H54 (cell line): Measurements from ENCODE around the gene NUBP2.

Source experiments
- DNase-seq: peaks from one replicate; pipeline ENCODE4 v3.0.0; 2011; ENCODE audit warnings: low spot score, mixed read lengths; ENCODE audit not compliant: insufficient read length
- FAIRE-seq: peaks from 3 replicates; lab custom pipeline; 2011; peaks lifted over from hg19 to GRCh38; lab: Jason Lieb, UNC
- POLR2A ChIP-seq: IDR thresholded peaks from 2 replicates; pipeline ENCODE4 v1.6.1; 2011; ENCODE audit warnings: low read depth, mild to moderate bottlenecking, low read length

NUBP2 gene

DNA sequence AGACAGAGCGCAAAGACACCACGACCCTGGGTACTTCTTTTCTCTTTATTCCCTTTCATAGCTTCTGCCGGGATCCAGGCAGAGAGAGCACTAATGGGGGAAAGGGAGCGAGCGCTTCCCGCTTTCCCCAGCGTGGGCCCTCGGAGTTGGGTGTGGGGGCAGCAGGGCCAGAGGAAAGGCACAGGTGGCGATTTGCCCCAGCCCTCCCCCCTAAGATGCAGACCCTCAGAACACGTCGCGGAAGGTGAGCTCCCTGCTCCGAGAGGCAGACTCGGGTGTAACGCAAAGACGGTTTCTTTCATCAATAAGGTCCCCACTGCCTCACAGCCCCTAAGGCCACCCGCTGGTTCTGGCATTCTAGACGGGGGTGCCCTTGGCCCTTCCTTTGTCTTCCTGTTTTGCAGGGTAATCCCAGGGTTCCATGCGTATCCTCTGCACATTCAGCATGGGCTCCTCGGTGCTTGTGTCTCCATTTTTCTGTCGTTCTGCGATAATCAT lies 10.8 kb upstream of the NUBP2 start:
- no peak for TF ChIP-seq POLR2A
- FAIRE-seq: no peak
- no peak for DNase-seq

DNA sequence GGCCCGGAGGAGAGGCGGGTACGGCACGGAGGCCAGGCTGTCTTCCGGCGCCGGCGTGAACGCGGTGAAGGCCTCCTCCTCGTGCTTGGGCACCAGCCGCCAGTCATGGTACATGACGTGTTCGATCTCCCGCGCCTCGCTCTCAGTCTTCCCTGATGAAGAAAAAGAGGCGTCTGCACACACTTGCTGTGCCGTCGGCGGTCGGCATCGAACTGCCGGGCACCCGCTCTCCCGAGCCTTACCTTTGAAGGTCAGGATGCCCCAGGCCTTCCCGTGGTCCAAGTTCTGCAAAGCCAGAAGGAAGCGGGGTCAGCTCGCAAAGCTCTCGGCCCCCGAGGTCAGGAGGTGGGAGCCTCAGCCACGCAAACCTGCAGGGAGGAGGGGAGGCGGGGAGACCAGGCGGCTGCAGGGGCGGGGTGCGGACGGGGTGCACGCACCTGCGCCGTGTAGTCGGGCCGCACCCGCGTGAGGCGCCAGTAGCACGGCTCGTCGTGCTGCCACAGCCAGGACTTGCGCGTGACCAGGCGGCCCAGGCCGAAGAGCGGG lies 10.3 kb upstream of the NUBP2 start, which contains the start of gene EME2:
EME2 (plus strand) TSS at position 449 of the 546 bp plus-strand sequence. CDS start 418 bp downstream, outside the sequence.
- FAIRE-seq: no peak

DNA sequence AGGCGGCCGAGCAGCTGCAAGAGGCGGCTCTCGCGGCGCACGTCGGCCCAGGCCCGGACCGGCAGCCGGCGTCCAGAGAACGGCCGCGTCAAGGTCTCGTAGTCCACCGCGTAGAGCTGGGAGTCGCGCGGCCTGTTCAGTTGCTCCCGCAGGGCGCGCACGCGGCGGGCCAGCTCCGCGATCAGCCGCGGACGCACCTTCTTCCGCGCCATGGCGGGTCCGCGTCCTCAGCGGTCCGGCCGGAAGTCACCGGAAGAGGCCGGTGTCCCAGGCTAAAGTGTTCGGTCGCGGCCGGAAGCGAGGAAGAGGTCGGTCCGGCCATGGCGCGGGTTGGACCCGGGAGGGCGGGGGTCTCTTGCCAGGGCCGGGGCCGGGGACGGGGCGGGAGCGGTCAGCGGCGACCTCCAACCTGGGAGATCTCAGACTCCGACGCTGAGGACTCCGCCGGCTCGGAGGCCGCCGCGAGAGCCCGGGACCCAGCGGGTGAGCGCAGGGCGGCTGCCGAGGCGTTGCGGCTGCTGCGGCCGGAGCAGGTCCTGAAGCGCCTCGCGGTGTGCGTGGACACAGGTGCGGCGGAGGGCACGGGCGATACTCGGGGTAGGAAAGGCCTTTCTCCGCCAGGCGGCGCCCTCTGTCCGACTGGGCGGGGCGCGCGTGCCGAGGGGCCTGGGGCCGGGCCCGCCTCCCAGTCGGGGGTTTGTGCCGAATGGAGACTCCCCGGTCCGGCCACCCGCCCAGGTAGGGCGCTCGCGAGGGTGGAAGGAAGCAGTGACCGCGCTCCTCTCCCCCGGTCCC lies 9.7 kb upstream of the NUBP2 start, which contains the start of gene MRPS34:
MRPS34 (minus strand) TSS at position 227 of the 795 bp plus-strand sequence; CDS start at position 212, 15 bp downstream.
- no peak for FAIRE-seq
- peak; percentile 80 for TF ChIP-seq POLR2A
- DNase-seq: peak; percentile 84

More for the DNA sequence above, 10.3 kb upstream of the NUBP2 start, which contains the start of gene EME2:
- DNase-seq: peak; percentile 53
- TF ChIP-seq POLR2A: no peak

DNA sequence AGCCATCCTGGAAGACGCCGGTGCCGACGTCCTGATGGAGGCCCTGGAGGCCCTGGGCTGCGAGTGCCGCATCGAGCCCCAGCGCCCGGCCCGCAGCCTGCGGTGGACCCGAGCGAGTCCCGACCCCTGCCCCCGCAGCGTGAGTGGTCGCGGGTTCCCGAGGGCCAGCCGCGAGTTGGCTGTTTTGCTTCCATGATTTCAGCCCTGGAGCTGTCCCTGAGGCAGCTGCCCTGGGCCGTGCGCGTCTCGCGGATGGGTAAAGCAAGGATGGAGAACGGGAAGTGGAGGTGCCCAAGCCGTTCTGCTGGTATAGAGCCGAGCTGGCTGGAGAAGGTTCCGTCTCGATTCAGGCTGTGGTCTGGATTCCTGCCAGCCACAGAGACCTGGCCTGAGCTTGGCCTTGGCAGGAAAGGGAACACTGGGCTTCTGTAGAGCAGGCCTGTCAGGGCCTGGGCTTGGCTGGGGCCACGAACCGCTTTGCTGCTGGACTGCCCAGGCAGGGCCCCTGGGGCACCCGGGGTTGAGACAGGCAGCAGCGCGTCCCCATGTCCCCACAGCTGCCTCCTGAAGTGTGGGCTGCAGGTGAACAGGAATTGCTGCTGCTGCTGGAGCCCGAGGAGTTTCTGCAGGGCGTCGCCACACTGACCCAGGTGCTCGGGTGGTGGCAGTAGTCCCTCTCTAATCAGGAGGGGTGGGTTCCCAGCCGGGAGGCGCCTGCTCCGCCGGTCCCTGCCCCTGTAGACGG lies 8.9 kb upstream of the NUBP2 start:
- FAIRE-seq (no peak), DNase-seq (no peak)
- no peak for TF ChIP-seq POLR2A

DNA sequence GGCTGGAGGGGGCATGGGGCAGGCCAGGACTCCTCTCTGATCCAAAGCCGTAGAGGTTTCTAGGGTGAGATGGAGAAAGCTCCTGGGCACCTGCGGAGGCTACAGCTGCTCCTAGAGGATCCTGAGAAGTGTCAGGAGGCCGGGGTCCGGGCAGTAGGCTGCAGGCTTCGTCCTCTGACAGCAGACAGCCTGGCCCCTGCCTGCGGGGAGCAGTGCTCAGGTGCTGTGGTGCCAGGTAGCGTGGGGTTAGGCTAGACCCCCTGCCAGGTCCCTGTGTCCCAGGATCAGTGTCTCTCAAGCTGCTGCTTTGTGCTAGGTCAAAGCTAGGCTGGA lies 8.3 kb upstream of the NUBP2 start:
- FAIRE-seq: no peak
- TF ChIP-seq POLR2A: no peak
- no peak for DNase-seq

DNA sequence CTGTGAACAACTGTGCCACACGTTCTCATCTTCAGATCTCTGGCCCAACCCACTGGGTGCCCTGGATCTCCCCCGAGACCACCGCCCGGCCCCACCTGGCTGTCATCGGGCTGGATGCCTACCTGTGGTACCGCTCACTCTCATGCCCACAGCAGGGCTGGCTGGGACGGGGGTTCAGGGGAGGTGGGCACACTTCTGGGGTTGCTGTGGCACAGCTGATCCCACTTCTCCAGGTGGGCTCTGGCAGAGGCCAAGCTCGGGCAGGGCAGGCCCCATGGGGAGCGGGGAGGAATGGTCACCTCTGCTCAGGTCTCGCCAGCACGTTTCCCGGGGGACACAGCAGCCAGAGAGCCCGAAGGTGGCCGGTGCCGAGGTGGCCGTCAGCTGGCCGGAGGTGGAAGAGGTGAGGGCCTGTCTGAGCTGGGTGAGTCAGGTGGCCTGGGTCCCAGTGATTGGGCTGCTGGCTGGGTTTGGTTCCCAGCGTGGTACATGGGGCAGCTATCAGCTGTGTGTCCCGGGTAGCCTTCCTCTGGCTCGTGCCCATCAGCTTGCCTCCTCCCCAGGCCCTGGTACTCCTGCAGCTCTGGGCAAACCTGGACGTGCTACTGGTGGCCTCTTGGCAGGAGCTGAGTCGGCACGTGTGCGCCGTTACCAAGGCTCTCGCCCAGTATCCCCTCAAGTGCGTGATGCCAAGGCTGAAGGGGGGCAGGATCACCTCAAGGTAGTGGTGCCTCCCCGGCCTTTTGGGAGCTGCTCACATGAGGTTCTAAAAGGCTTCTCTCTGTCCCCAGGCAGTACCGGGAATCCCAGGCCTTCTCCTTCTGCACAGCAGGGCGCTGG lies 7.5 kb upstream of the NUBP2 start:
- DNase-seq (no peak), FAIRE-seq (no peak)
- TF ChIP-seq POLR2A: no peak

DNA sequence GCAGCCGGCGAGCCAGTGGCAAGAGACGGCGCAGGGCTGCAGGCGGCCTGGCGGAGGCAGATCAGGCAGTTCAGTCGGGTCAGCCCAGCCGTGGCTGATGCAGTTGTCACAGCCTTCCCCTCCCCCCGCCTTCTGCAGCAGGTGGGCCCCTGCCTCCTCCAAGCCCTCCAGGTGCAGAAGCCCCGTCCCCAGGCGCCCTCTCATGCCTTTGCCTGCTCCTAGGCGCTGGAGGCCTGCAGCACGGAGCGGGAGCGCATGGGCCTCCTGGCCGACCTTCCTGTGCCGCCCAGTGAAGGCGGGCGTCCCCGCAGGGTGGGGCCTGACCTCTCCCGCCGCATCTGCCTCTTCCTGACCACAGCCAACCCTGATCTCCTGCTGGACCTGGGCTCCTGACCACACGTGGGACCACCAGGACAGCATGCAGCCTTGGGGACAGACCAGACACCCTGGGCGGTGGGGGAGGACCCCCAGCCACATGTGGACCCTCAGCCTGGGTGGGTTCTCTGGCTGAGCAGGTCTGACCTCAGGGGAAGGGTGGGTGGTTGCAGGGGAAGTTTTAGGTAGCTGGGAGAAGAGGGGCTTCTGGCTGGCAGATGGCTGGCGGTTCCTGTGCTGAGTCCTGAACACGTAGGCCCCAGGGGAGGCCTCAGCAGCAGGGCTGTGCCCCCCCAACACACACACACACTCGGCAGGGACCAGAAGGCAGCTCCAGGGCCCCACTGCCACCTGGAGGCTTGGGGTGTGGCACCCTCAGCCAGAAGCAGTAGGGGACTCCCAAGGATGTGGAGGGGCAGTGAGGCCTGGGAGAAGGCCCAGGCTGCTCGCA lies 6.7 kb upstream of the NUBP2 start:
- FAIRE-seq: no peak
- TF ChIP-seq POLR2A: no peak
- DNase-seq: no peak

DNA sequence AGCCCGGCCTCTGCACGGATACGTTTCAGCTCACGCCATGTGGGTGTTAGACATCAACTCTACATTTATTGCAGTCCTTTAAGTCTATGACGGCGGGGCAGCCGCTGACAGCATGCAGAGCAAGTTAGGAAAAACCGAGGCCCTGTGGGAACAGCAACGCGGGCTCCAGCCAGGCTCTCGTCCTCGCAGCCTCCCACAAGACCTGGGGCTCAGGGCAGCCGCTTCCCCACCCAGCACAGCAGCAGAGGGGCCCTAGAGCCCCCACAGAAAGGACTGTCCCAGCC lies 6.1 kb upstream of the NUBP2 start:
- TF ChIP-seq POLR2A: no peak
- DNase-seq (no peak), FAIRE-seq (no peak)

DNA sequence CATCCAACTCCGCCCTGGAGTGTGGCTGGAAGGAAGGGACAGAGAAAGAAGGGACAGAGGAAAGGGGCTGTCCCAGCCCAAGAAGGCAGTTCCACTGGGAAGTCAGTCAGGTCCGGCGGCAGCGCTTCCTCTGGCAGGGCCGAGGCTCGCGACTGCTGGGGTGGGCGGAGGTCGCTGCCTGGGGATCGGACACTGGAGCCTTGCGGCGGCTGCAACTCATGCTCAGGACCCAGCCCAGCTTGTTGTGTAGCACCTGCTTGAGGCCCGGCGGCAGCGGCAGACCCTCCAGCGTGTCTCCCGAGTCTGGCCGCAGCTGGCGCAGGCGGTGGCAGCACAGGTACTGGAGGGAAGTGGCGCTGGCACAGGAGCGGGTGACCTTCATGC lies 5.8 kb upstream of the NUBP2 start:
- no peak for TF ChIP-seq POLR2A

DNA sequence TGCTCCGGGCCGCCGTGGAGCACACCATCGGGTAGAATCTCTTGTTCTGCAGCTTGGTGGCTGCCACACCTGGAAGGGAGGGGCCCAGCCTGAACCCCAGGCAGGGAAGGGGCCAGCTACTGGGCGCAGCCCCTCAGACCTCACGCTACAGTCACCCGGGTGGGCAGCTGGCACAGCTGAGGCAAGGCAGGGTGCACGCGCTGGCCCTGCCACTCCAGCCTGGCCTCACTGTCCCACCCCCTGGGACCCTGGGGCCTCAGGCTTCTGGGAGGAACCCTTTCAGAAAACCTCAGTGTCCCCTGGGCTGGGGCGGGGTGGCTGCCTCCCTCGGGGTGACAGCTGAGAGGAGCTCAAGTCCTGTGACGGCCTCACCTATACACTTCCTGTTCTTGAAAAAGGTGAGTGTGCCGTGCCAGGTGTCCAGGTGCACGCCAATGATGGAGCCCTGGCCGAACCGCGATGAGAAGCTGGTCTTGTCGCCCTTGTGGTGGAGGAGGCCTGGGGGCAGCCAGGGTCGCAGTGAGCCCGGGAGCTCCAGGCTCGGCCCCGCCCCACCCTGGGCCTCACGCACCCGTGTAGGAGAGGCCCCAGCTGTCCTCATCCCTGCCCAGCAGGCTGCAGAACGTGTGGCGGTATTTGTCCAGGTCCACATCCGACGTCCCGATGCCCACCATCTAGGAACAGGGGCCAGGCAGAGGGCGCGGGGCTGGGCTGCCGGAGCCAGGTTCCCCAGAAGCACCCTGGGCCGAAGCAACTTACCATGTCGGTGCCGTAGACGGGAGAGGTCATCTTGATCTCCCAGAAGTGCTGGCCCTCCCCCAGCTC lies 5.2 kb upstream of the NUBP2 start:
- FAIRE-seq (no peak), DNase-seq (no peak)
- TF ChIP-seq POLR2A: no peak

More for the DNA sequence above, 5.8 kb upstream of the NUBP2 start:
- DNase-seq: no peak
- FAIRE-seq: no peak

DNA sequence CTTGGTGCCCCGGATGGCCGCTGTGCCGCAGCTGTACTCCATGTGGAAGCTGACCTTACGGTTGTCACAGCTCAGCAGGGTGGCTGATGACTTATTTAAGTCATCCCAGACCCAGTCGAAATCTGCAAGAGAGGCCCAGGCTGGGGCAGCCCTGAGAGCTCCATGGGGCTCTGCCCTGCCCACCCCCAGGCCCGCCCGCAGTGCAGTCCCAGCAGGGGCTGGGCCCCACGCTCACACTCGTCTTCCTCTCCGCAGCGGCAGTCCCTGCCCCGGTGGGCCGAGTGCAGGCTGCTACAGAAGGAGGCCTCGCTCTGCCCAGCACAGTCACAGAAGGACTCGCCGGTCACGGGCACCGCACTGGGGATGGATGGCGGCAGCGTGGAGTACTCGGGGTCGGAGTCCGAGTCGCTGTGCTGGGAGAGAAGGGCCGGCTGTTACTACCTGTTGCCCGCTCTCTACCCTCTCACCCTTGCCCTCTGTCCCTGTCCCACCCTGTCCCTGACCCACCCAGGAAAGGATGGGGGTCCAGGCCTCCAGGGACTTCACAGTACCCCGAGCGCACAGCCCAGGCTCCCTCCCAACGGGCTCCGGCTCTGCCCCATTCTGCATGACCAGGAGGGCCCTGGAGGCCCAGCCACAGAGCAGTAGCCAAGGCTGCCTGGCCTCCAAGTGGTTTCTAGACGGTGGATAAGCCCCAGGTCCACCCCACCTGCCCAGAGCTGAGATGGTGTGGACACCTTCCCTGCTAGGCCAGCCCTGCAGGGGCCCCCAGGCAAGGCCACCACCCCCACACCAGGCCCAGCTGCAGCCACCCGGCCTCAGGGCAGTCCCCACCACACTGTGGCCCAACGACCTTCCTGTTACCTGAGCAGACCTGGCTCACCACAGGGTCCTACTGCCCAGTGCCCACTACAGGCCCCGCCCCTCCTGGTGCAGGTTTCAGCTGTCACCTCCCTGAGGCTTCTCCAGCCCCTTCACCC lies 4.3 kb upstream of the NUBP2 start:
- DNase-seq (no peak), FAIRE-seq (no peak)
- peak; percentile 23; the same call in 1 of the 2 replicates for TF ChIP-seq POLR2A
